Measurements from ENCODE around the gene MARK1. TPM values are rescaled to one million over a fixed set of nuclear protein-coding genes. Genes with fewer than 3 reads are reported as not detected.

The MARK1 gene
- polyA plus RNA-seq, 3 donors, result not detected

GRCh38 chr1:220655509-220655908 is 127.6 kb downstream of the MARK1 start:
- Histone ChIP-seq H2AFZ (ENCODE audit: insufficient read depth, low read depth, low read length, poor library complexity, severe bottlenecking) (peak overlapping the region; percentile 44), H3K4me1 (ENCODE audit: control insufficient read depth in 1 of 2, insufficient read depth in 2 of 2, low read length in 2 of 2) (no peaks in the 10 kb centered on the region), H3K79me2 (ENCODE audit: insufficient read depth, low read length) (no peaks in the 10 kb centered on the region), H3K9ac (ENCODE audit: insufficient read depth, low read length, poor library complexity, severe bottlenecking) (no peak overlapping the region), H3K27me3 (ENCODE audit: control insufficient read depth in 2 of 2, insufficient read depth in 2 of 2, low read length in 2 of 2) (no peaks in the 10 kb centered on the region), H3K27ac (ENCODE audit: low read depth in 1 of 2, low read length in 2 of 2) (no peak overlapping the region), H3K36me3 (replicated peaks in 1 of 2; ENCODE audit: control insufficient read depth in 1 of 2, insufficient read depth in 2 of 2, low read length in 2 of 2) (no peaks in the 10 kb centered on the region), H4K20me1 (ENCODE audit: insufficient read depth, low read length) (no peaks in the 10 kb centered on the region), H3K9me3 (replicated peaks in 1 of 2; ENCODE audit: control insufficient read depth in 1 of 2, insufficient read depth in 1 of 2, low read length in 2 of 2) (no peaks in the 10 kb centered on the region), H3K4me2 (replicated peaks; ENCODE audit: extremely low read depth, low read length, poor library complexity, severe bottlenecking) (peak overlapping the region; percentile 14), H3K4me3 (replicated peaks in 1 of 3; ENCODE audit: low read depth in 2 of 3, low read length in 3 of 3) (no peak overlapping the region)
- Mint-ChIP-seq H3K9me3 (no peaks in the 10 kb centered on the region), H3K4me1 (peaks cover 6% of the 10 kb centered on the region), H3K36me3 (no peaks in the 10 kb centered on the region), H3K4me3 (peak overlapping the region in 1 of 2 donors; percentile 66), H3K27me3 (ENCODE audit: low read depth in 3 of 3) (peaks cover 0 to 4% (median 0%) of the 10 kb centered on the region in 3 donors), H3K27ac (no peak overlapping the region)
- WGBS (ENCODE audit: insufficient coverage), result 10% methylated on average over 1 of the region's 1 CpG
- intact Hi-C loops (cut with micrococcal nuclease), result no loop called here
- no peak for TF ChIP-seq CTCF (IDR thresholded peaks at IDR 0.05)
- no peak for DNase-seq

GRCh38 chr1:220655961-220656740 is 128.2 kb downstream of the MARK1 start:
- Histone ChIP-seq H3K27me3 (ENCODE audit: control insufficient read depth in 2 of 2, insufficient read depth in 2 of 2, low read length in 2 of 2) (peaks cover 0 to 3% of the 10 kb centered on the region in 2 donors), H3K9me3 (replicated peaks in 1 of 2; ENCODE audit: control insufficient read depth in 1 of 2, insufficient read depth in 1 of 2, low read length in 2 of 2) (no peaks in the 10 kb centered on the region), H3K4me3 (replicated peaks in 1 of 3; ENCODE audit: low read depth in 2 of 3, low read length in 3 of 3) (no peak overlapping the region), H3K4me1 (ENCODE audit: control insufficient read depth in 1 of 2, insufficient read depth in 2 of 2, low read length in 2 of 2) (no peaks in the 10 kb centered on the region), H4K20me1 (ENCODE audit: insufficient read depth, low read length) (no peaks in the 10 kb centered on the region), H3K4me2 (replicated peaks; ENCODE audit: extremely low read depth, low read length, poor library complexity, severe bottlenecking) (no peak overlapping the region), H3K79me2 (ENCODE audit: insufficient read depth, low read length) (no peaks in the 10 kb centered on the region), H2AFZ (ENCODE audit: insufficient read depth, low read depth, low read length, poor library complexity, severe bottlenecking) (no peak overlapping the region), H3K27ac (ENCODE audit: low read depth in 1 of 2, low read length in 2 of 2) (no peak overlapping the region), H3K9ac (ENCODE audit: insufficient read depth, low read length, poor library complexity, severe bottlenecking) (no peak overlapping the region), H3K36me3 (replicated peaks in 1 of 2; ENCODE audit: control insufficient read depth in 1 of 2, insufficient read depth in 2 of 2, low read length in 2 of 2) (no peaks in the 10 kb centered on the region)
- Mint-ChIP-seq H3K9me3 (peaks cover 0 to 2% (median 0%) of the 10 kb centered on the region in 7 donors), H3K36me3 (no peaks in the 10 kb centered on the region), H3K27me3 (ENCODE audit: low read depth in 3 of 3) (peaks cover 0 to 7% (median 0%) of the 10 kb centered on the region in 3 donors), H3K27ac (no peak overlapping the region), H3K4me3 (no peak overlapping the region), H3K4me1 (peaks cover 6% of the 10 kb centered on the region)
- intact Hi-C loops (cut with micrococcal nuclease), result no loop called here
- TF ChIP-seq CTCF (IDR thresholded peaks at IDR 0.05), result no peak
- no peak for DNase-seq
